Erythroblast (primary cell): ENCODE data around the gene TAOK1.
A peak's percentile ranks its signal among the peaks of the same experiment; 100 is the strongest.

Experiments used
- DNase-seq, 2 experiments: peaks; one replicate each; lab custom pipeline; 2025; lab: John Stamatoyannopoulos, UW
- GATA1 ChIP-seq: IDR thresholded peaks from 2 replicates; pipeline ENCODE4 v1.6.1; 2011; ENCODE audit warnings: low read depth, mild to moderate bottlenecking, control low read depth, low read length, moderate library complexity
- POLR2A ChIP-seq: IDR thresholded peaks from 2 replicates; pipeline ENCODE4 v1.6.1; 2011; ENCODE audit warnings: mild to moderate bottlenecking, low read length

Gene TAOK1

DNA sequence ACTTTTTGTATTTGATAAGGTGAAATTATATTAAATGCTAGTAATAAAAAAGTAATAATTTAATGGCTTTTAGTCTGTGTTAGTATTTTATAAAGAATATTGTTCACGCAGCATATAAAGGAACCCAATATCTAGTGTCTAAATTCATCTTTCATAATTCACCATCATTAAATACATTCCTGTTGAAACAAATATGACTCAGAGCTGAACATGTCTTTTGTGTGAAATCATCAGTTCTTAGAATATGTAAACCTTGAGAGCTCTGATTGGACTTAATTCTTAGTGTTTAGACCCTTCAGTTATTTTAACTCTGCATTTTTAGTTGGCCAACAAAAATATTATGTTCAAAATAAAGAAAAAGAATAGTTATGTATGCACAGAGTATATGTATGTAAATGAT lies 104.8 kb downstream of the TAOK1 start:
- no peak for DNase-seq
- TF ChIP-seq GATA1 (no peak), POLR2A (no peak)

GRCh38 chr17:29504711-29505110 lies 114.5 kb downstream of the TAOK1 start:
- TF ChIP-seq GATA1 (no peak), POLR2A (no peak)
- no peak for DNase-seq

GRCh38 chr17:29505836-29506235 lies 115.7 kb downstream of the TAOK1 start:
- DNase-seq, result no peak

DNA sequence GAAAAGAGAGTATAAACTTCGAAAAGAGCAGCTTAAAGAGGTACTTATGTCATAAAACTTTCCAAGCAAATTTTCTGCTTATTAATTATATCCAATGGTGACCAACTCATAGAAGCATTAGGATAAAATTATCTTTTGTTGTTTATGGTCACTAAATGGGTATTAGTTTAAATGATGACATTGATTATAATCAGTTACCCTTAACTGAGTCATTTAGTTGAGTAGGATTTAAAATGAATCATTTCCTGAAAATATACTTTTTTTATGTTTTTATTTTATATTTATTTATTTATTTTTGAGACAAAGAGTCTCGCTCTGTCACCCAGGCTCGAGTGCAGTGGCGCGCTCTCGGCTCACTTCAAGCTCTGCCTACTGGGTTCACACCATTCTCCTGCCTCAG lies 120.8 kb downstream of the TAOK1 start:
- DNase-seq, result no peak
- TF ChIP-seq GATA1, result no peak
- no peak for TF ChIP-seq POLR2A

More at GRCh38 chr17:29505836-29506235, 115.7 kb downstream of the TAOK1 start:
- TF ChIP-seq POLR2A (no peak), GATA1 (no peak)

GRCh38 chr17:29514792-29515191 lies 124.6 kb downstream of the TAOK1 start:
- TF ChIP-seq POLR2A (no peak), GATA1 (no peak)
- DNase-seq, result no peak

DNA sequence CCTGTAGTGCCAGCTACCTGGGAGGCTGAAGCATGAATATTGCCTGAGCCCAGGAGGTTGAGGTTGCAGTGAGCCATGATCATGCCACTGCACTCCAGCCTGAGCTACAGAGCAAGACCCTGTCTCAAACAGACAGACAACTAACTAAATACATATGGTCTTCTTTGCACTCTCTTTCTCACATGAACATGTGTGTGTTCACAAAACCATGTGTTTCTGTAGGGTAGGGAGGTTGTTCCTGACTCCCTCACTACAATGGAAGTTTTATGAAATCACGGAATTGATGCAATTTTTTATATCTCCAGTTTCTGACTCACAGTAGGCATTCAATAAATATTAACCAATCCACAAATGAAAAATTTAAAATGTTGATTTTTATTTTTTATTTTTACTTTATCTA lies 128.2 kb downstream of the TAOK1 start:
- no peak for DNase-seq
- no peak for TF ChIP-seq GATA1
- no peak for TF ChIP-seq POLR2A

- DNase-seq, result no peak
- TF ChIP-seq POLR2A, result no peak
These were observed 134.5 kb downstream of the TAOK1 start for GRCh38 chr17:29524692-29525091.

GRCh38 chr17:29526322-29526721 lies 136.2 kb downstream of the TAOK1 start:
- TF ChIP-seq GATA1, result no peak
- TF ChIP-seq POLR2A, result no peak
- no peak for DNase-seq

DNA sequence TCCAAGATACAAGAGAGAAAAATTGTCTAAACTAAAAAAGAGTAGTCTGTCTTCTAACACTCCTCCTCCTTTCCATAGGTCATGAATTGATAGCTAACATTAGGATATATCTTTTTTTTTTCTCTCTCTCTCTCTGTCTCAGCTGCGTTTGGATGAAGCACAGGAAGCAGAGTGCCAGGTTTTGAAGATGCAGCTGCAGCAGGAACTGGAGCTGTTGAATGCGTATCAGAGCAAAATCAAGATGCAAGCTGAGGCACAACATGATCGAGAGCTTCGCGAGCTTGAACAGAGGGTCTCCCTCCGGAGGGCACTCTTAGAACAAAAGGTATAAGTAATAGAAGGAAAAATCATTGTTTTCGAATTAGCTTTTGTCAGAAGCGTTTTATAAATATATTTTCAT lies 143.8 kb downstream of the TAOK1 start:
- no peak for TF ChIP-seq POLR2A
- TF ChIP-seq GATA1, result no peak
- DNase-seq, result no peak

DNA sequence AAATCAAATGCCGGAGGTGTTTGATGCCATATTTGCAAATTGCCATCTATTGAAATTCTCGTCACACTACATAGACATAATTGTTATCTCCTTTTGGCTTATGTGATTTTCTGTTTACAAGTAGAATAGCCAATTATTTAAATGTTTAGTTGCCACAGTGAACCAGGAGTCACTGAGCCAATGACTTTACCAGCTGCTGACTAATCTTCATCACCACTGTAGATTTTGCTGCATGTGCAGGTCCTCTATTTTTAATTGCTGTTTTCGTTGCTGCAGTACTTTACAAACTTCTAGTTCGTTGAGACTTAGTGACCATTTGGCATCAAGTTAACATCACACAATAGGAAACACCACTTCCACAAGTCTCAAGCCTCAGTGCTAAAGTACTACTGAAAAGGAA lies 153.9 kb downstream of the TAOK1 start:
- DNase-seq, result no peak
- TF ChIP-seq POLR2A, result no peak
- no peak for TF ChIP-seq GATA1

GRCh38 chr17:29546085-29546484 lies 155.9 kb downstream of the TAOK1 start:
- TF ChIP-seq POLR2A (no peak), GATA1 (no peak)
- peak; percentile 17 to 20 for DNase-seq

DNA sequence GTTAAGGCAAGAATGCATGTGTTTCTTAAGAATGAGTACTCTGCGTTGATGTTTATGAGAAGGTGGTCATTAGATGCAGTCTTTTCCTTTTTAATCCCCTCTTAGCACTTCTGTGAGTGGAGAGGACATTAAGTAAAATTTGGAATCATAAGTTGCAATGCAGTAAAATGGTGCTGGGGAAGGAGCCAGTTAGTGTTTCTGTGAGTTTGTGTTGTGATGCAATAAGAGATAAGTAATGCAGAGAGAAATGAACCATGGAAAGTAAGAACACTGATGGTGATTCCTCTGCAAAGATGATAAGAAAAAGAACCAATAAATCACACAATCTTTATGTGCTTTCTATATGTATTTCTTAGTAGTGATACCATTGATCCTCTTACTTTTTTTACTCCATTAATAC lies 156.7 kb downstream of the TAOK1 start:
- DNase-seq, result no peak
- TF ChIP-seq GATA1, result no peak
- no peak for TF ChIP-seq POLR2A

GRCh38 chr17:29549177-29549923 lies 159.2 kb downstream of the TAOK1 start:
- no peak for DNase-seq
- no peak for TF ChIP-seq POLR2A

- no peak for DNase-seq
- TF ChIP-seq POLR2A, result no peak
- TF ChIP-seq GATA1, result no peak
These were observed 165.7 kb downstream of the TAOK1 start for GRCh38 chr17:29555840-29556239.

- peak; percentile 29 to 61 for DNase-seq
- TF ChIP-seq GATA1 (no peak), POLR2A (no peak)
These were observed 167.0 kb downstream of the TAOK1 start for GRCh38 chr17:29557085-29557738.
